WTC11 (cell line): ENCODE measurements around the gene ANKRD37. TPM values are rescaled to one million over a fixed set of nuclear protein-coding genes. Genes with fewer than 3 reads are reported as not detected.

ENCODE experiments used
- ATAC-seq: fragments of 200-7000 bp; cut with Tn5 transposase; 2 replicates; pipeline ENCODE4 v1.10.0; 2021; ENCODE audit warnings: mild to moderate bottlenecking, moderate library complexity
- CTCF ChIA-PET: fragments of 300-600 bp; sonication (Branson Sonifier 250); formaldehyde crosslinking; loops from one replicate; lab custom pipeline; 2021; ENCODE audit warnings: antibody characterized with exemption; lab: Charles Lee
- POLR2A ChIA-PET: fragments of 350-600 bp; sonication (Branson Sonifier 250); formaldehyde crosslinking; loops from one replicate; lab custom pipeline; 2021; ENCODE audit warnings: antibody characterized with exemption; lab: Charles Lee
- DNase-seq: peaks from one replicate; pipeline ENCODE4 v3.0.0; 2021; ENCODE audit warnings: low spot score
- H3K27ac Mint-ChIP-seq: 2 replicates; pipeline ENCODE4 v1.8.0; 2021; ENCODE audit warnings: mixed read lengths
- H3K27me3 Mint-ChIP-seq: 2 replicates; pipeline ENCODE4 v1.8.0; 2021; ENCODE audit warnings: low read depth, mild to moderate bottlenecking, moderate library complexity, mixed read lengths
- H3K36me3 Mint-ChIP-seq: 2 replicates; pipeline ENCODE4 v1.8.0; 2021; ENCODE audit warnings: mixed read lengths
- H3K4me1 Mint-ChIP-seq: 2 replicates; pipeline ENCODE4 v1.8.0; 2022; ENCODE audit warnings: mixed read lengths
- H3K4me3 Mint-ChIP-seq: 2 replicates; pipeline ENCODE4 v1.8.0; 2021; ENCODE audit warnings: mild to moderate bottlenecking, moderate library complexity, mixed read lengths
- H3K9me3 Mint-ChIP-seq: 2 replicates; pipeline ENCODE4 v1.8.0; 2021; ENCODE audit warnings: mixed read lengths
- ATF1 ChIP-seq: sonication (generic); formaldehyde crosslinking; IDR thresholded peaks from 2 replicates; pipeline ENCODE4 v1.8.1; 2023; ENCODE audit warnings: mild to moderate bottlenecking, moderate library complexity, missing genetic modification reagents
- ATF2 ChIP-seq: sonication (generic); formaldehyde crosslinking; IDR thresholded peaks from 2 replicates; pipeline ENCODE4 v1.8.1; 2022; ENCODE audit warnings: low read depth, missing genetic modification reagents, borderline replicate concordance
- CBFB ChIP-seq: sonication (generic); formaldehyde crosslinking; IDR thresholded peaks from 2 replicates; pipeline ENCODE4 v1.8.1; 2022; ENCODE audit warnings: mild to moderate bottlenecking, low read depth, missing genetic modification reagents
- CTCF ChIP-seq: fragments of 200-600 bp; IDR thresholded peaks from 2 replicates; pipeline ENCODE4 v1.8.0; 2022; ENCODE audit warnings: antibody characterized with exemption
- E2F1 ChIP-seq: sonication (generic); formaldehyde crosslinking; IDR thresholded peaks from 2 replicates; pipeline ENCODE4 v1.8.0; 2022; ENCODE audit warnings: mild to moderate bottlenecking, missing genetic modification reagents
- E2F4 ChIP-seq: sonication (generic); formaldehyde crosslinking; IDR thresholded peaks from 2 replicates; pipeline ENCODE4 v1.8.1; 2022; ENCODE audit warnings: low read depth, mild to moderate bottlenecking, moderate library complexity, missing genetic modification reagents, borderline replicate concordance
- EMX1 ChIP-seq: fragments of 250-450 bp; sonication (Bioruptor Pico); IDR thresholded peaks from 2 replicates; pipeline ENCODE4 v1.8.0; 2021; ENCODE audit warnings: mild to moderate bottlenecking
- HMGA2 ChIP-seq: fragments of 250-450 bp; sonication (Bioruptor Pico); IDR thresholded peaks from 2 replicates; pipeline ENCODE4 v1.4.0; 2021; ENCODE audit warnings: mild to moderate bottlenecking, moderate library complexity
- IRF2 ChIP-seq: sonication (generic); formaldehyde crosslinking; IDR thresholded peaks from 2 replicates; pipeline ENCODE4 v1.8.0; 2022; ENCODE audit warnings: low read depth, missing genetic modification reagents, borderline replicate concordance
- MLX ChIP-seq: sonication (generic); formaldehyde crosslinking; IDR thresholded peaks from 2 replicates; pipeline ENCODE4 v1.8.1; 2023; ENCODE audit warnings: mild to moderate bottlenecking, missing genetic modification reagents, moderate library complexity
- MXD4 ChIP-seq: fragments of 250-450 bp; sonication (Bioruptor Pico); IDR thresholded peaks from 2 replicates; pipeline ENCODE4 v1.8.0; 2021; ENCODE audit warnings: mild to moderate bottlenecking, moderate library complexity, borderline replicate concordance
- NFE2L1 ChIP-seq: sonication (generic); formaldehyde crosslinking; IDR thresholded peaks from 2 replicates; pipeline ENCODE4 v1.8.1; 2023; ENCODE audit warnings: missing genetic modification reagents
- NFYB ChIP-seq: sonication (generic); formaldehyde crosslinking; conservative IDR thresholded peaks from 2 replicates; pipeline ENCODE4 v1.8.0; 2022; ENCODE audit warnings: low read depth, missing genetic modification reagents
- NR2C2 ChIP-seq: sonication (generic); formaldehyde crosslinking; IDR thresholded peaks from 2 replicates; pipeline ENCODE4 v1.8.0; 2022; ENCODE audit warnings: mild to moderate bottlenecking, missing genetic modification reagents
- NR3C1 ChIP-seq: sonication (generic); formaldehyde crosslinking; conservative IDR thresholded peaks from 2 replicates; pipeline ENCODE4 v1.8.1; 2023; ENCODE audit warnings: low read depth, mild to moderate bottlenecking, missing genetic modification reagents
- OVOL2 ChIP-seq: fragments of 250-450 bp; sonication (Bioruptor Pico); IDR thresholded peaks from 2 replicates; pipeline ENCODE4 v1.9.0; 2021; ENCODE audit warnings: mild to moderate bottlenecking, borderline replicate concordance
- SMAD3 ChIP-seq: sonication (generic); formaldehyde crosslinking; IDR thresholded peaks from 2 replicates; pipeline ENCODE4 v1.8.0; 2022; ENCODE audit warnings: missing genetic modification reagents, mild to moderate bottlenecking, borderline replicate concordance
- SP1 ChIP-seq: sonication (generic); formaldehyde crosslinking; conservative IDR thresholded peaks from 2 replicates; pipeline ENCODE4 v1.8.1; 2022; ENCODE audit warnings: missing genetic modification reagents
- TP53 ChIP-seq: sonication (generic); formaldehyde crosslinking; IDR thresholded peaks from 2 replicates; pipeline ENCODE4 v1.8.1; 2023; ENCODE audit warnings: mild to moderate bottlenecking, missing genetic modification reagents
- USF2 ChIP-seq: sonication (generic); formaldehyde crosslinking; IDR thresholded peaks from 2 replicates; pipeline ENCODE4 v1.8.1; 2023; ENCODE audit warnings: mild to moderate bottlenecking, missing genetic modification reagents, moderate library complexity
- ZBTB43 ChIP-seq: sonication (generic); formaldehyde crosslinking; IDR thresholded peaks from 2 replicates; pipeline ENCODE4 v1.8.1; 2023; ENCODE audit warnings: mild to moderate bottlenecking, missing genetic modification reagents
- ZMAT4 ChIP-seq: fragments of 250-450 bp; sonication (Bioruptor Pico); IDR thresholded peaks from 2 replicates; pipeline ENCODE4 v1.9.0; 2021; ENCODE audit warnings: mild to moderate bottlenecking
- ZNF219 ChIP-seq: sonication (generic); formaldehyde crosslinking; IDR thresholded peaks from 2 replicates; pipeline ENCODE4 v1.8.0; 2023; ENCODE audit warnings: missing genetic modification reagents, mild to moderate bottlenecking, borderline replicate concordance
- total RNA-seq: library from RNA; stranded (reverse); gene quantifications from 3 replicates; pipeline ENCODE4 v1.2.3, GENCODE V29; 2021

ANKRD37 gene
- total RNA-seq, 1 experiment from 2014 or later = 3.0 TPM

GRCh38 chr4:185392156-185392555, 4.5 kb upstream of the ANKRD37 start (continued):
- no peak for TF ChIP-seq ZBTB43
- TF ChIP-seq CTCF = no peak
- TF ChIP-seq NFE2L1 (CRISPR knock-in tag) = no peak
- TF ChIP-seq SMAD3 (CRISPR knock-in tag) = no peak
- TF ChIP-seq MLX = no peak
- no peak for TF ChIP-seq NR3C1
- TF ChIP-seq ZMAT4 = no peak

GRCh38 chr4:185394568-185395237, 1.9 kb upstream of the ANKRD37 start:
- peaks cover 22% of the 10 kb centered on the region for H3K4me1 Mint-ChIP-seq
- peaks cover 9% of the 10 kb centered on the region for H3K9me3 Mint-ChIP-seq
- CTCF ChIA-PET = no interaction called here
- H3K27ac Mint-ChIP-seq = no peak overlapping the region
- peak overlapping the region; percentile 26 for H3K4me3 Mint-ChIP-seq
- POLR2A ChIA-PET = no interaction called here
- H3K27me3 Mint-ChIP-seq = no peaks in the 10 kb centered on the region
- DNase-seq (no peak), ATAC-seq (no peak)
- H3K36me3 Mint-ChIP-seq = peaks cover 20% of the 10 kb centered on the region
- TF ChIP-seq E2F4 (no peak), NFYB (CRISPR knock-in tag) (no peak), EMX1 (CRISPR knock-in tag) (no peak), IRF2 (CRISPR knock-in tag) (no peak), NR2C2 (CRISPR knock-in tag) (no peak), MXD4 (CRISPR knock-in tag) (no peak), ZNF219 (CRISPR knock-in tag) (no peak), E2F1 (CRISPR knock-in tag) (no peak), ATF1 (no peak), HMGA2 (CRISPR knock-in tag) (no peak), TP53 (no peak), OVOL2 (CRISPR knock-in tag) (no peak), CBFB (no peak), USF2 (CRISPR knock-in tag) (no peak), ATF2 (CRISPR knock-in tag) (no peak), SP1 (no peak)
